NCI-H510A treated with DMSO at 0.1 percent for 48 hours (cell line): ENCODE data around the gene BEST4.
"Not testable (repeated sequence)": the region's sequence is repeated elsewhere in the genome, so short reads cannot be mapped to it uniquely, and the experiment has no call there.

Experiments used
- DNase-seq: peaks from one replicate; lab custom pipeline; 2025; lab: John Stamatoyannopoulos, UW

BEST4 gene

DNA sequence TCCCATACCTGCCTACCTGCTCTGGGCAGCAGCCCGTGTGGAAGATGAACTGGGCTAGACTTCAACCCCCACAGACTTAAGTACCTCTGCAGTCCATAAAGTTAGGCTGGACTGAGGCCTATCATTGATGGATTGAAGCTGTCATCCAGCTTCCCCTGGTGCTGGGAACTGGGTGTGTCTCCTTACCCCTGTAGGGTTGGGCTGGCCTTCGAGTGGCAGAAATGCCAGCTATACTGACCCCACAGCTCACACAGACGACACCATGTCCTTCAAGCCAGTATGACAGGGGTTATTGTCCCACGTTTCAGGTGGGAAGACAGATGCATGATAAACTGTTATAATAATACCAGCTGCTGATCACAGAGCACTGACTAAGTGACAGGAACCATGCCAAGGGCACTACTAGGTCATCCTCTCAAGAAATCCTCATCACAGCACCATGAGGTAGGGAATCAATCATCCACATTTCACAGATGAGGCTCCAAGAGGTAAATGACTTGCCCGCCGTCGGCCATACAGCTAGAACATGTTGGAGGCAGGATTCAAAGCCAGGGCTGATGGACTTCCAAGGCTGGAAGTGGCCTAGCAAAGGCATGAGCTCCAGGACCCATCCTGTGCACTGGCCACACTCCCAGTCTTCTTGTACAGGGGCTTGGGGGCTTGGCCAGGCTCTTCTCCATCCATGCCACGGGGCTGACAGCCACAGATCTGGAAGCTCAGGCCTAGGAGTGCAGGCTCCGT, at the start of gene BEST4:
BEST4 (minus strand) TSS at position 51 of the 741 bp plus-strand sequence. CDS start 465 bp downstream, outside the sequence.
- no peak for DNase-seq

DNA sequence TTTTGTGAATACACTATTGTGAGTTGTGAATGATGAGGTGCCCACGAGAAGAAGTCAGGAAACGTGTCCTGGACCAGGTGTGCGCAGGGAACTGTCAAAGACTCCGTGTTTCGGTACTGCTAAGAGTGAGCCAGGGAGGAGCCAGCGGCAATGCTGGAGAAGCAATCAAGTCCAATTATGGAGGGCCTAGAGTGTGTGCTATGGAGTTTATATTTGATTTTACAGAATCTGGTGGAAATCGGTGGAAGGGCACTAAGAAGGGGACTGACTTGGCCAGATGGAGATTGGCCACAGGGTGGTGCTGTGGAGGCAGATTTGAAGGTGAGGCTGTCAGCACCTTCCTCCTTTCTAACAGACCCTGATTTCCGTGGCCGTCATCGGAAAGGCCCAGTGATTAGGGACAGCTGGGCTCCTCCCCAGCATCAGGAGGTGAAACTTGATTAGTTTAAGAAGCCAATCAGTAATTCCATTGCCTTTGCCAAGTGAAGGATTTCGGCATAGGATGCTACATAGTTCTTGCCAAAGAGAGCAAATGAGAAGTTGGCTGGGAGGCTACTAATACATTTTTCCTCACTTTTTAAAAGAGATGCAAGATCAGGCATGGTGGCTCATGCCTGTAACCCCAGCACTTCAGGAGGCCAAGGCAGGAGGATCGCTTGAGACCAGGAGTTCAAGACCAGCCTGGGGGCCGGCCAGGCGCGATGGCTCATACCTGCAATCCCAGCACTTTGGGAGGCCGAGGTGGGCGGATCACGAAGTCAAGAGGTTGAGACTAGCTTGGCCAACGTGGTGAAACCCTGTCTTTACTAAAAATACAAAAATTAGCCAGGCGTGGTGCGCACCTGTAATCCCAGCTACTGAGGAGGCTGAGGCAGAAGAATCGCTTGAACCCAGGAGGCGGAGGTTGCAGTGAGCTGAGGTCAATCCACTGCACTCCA, 48.0 kb upstream of the BEST4 start:
- DNase-seq = peak; percentile 82

DNA sequence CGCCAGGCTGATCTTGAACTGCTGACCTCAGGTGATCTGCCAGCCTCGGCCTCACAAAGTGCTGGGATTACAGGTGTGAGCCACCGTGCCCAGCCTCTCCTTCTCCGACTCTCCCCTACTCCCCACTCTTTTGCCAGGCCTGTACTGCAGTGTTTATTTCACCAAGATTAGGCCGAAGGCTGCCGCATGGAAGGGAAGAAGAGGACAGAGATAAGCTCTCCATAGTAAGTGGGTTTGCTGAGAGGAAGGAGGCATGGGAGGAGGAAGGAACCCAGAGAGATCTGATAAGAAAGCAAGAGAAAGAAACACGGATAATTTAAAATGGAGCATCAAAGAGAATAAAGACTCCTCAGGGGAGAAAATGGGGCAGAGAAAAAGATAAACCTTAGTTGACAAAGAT, 46.4 kb upstream of the BEST4 start:
- no peak for DNase-seq

DNA sequence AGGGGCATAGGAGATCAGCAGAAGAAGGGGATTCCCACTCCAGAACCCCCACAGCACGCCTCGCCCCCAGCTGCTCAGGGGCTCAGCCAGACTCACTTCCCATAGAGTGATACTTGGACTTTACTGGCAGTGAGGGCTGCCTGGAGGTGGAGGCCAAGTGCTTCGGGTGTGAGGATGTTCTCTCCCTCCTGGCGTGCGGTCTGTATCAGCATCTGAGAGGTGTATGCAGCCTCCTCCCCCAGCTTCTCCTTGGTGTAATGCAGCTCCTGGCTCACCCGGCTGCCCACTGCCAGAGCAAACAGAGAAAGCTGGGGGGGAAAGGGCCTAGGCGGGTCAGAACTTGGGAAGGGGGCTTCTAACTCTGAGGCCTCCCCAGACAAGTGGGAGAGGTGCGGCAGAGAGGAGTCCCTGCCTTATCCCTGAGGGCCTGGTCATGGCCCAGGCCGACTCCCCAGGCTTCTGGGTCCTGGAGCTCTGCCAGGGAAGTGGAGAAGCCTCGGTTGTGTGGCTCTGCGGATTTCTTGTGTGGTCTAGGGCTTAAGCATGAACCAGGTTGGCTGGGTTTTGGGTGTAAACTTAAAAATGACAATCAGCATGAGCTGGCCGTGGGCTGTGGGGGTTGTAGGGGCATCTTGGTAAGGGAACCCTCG, 44.2 kb upstream of the BEST4 start:
- DNase-seq = no peak

DNA sequence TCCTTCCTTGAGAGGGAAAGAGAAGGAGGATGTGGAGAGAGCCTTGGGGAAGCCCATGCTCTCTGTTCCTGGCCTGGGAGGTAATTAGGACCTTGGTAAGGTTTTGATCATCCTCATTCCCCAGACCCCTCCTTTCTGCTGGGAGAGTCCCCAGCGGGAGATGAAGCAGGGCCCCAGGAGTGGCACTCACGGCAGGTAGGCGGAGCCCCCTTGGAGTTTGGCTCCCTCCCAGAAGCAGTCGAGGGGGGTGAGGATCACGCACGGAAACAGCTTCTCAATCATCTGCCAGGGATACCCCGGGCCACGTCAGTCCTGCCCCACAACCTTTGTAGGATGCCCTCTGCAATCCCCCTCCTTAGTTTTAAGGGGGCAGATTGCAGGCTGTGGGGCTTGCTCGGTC, 43.5 kb upstream of the BEST4 start:
- DNase-seq = peak; percentile 49

DNA sequence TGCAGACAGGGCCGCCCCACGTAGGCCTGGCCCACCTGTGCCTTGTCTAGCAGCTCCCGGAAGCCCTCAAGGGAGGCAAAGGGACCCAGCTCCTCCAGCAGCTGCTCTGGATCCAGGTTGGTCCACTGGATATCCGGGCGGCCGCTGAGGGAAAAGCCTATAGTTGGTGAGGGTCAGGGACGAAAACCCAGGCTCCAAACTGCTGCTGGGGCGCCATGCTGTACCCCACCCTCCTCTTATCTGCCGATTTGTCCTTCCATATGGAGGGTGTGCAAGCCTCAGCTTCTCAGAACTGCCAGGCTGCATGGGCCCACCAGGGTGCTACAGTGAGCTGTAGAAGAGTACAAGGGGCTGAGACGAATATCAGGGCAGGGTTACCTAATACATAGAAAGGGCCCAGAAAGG, 42.9 kb upstream of the BEST4 start:
- DNase-seq = no peak

DNA sequence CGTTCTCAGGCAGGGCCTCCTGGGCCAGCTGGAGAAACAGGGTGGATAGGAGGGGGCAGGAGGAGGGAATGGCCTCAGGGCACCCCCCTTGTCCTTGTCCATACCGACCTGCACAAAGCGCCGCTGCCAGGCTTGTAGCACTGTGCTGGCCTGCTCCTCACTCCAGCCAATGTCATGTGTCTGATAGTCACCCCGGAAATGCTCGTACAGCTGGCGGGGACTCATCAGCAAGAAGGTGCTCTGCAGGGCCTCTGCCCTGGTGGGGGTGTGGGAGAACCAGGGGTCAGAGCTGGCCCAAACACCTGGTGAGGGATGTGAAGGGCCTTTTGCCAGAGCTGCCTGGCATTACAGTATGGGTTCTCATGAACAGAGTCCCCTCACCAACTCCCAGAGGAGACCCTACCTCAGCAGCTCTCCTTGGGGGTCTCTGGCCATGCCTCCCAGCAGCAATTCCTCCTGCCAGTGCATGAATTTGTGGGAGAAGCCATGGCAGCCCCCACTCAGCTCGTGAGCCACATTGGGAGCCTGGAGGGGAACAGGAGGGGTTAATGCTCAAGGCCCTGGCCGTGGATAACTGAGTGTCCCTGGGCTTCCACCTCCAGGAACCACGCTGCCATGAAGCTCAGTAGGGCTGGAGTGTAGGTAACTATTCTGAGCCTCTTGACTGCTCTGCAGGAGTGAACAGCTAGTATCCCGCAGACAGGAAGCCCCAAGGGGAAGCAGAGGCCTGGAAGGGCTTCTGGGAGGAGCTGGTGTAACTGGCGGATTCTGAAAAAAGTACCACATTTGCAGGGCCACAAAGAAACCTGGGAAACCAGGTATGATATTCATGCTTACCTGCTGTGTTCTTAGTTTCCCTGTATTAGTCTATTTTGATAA, 41.8 kb upstream of the BEST4 start:
- DNase-seq = no peak

DNA sequence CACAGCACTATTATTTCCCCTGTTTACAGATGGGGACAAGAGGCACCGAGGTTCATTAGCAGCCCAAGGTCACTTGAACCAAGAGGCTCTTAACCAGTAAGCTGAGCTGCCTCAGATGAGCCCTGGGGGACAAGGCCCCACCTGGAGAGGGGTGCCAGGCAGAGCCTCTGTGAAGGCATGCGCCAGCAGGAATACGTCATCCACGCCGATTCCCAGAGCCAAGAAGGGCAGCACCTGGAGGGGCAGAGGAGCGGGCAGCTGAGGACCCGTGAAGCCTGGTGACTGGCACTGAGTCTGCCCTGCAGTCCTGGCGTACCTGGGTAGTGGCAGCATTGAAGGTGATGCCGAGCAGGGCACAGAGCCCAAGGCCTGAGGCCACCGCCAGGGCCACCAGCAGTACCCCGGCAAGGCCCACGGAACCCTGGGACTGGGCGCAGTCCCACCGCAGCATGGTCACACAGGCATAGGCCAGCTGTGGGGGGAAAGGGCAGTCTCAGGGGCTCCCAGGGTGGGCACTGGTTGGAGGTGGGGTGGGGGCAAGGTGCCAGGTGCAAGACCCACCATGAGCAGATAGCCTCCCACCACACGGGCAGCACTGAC, 41.0 kb upstream of the BEST4 start:
- no peak for DNase-seq

DNA sequence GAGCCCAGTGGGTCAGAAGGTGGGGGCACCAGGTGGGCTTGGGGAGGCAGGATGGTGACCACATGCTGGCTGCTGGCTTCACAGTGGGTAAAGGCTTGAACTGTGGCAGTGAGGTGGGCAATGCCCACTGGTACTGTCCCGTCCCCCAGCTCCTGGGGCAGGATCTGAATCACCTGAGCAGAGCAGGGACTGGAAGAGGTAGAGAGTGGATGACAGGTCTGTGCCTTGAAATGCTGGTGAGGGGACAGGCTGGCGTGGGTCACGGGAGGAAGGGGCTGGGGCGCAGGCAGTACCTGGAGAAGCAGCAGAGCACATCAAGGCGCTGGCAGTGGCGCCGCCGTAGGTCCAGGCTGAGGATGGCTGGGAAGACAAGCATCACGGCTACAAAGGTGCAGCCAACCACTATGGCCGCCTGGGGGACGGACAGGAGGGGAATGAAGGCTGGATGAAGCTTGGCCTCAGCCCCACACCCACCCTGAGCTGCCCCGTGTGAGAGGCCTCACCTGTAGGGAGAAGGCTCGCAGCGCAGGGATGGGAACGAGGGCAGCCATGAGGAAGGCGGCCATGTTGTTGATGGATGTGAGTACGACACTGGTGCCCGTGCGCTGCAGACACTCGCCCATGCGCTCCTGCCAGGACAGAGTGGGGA, 40.2 kb upstream of the BEST4 start:
- DNase-seq = no peak

DNA sequence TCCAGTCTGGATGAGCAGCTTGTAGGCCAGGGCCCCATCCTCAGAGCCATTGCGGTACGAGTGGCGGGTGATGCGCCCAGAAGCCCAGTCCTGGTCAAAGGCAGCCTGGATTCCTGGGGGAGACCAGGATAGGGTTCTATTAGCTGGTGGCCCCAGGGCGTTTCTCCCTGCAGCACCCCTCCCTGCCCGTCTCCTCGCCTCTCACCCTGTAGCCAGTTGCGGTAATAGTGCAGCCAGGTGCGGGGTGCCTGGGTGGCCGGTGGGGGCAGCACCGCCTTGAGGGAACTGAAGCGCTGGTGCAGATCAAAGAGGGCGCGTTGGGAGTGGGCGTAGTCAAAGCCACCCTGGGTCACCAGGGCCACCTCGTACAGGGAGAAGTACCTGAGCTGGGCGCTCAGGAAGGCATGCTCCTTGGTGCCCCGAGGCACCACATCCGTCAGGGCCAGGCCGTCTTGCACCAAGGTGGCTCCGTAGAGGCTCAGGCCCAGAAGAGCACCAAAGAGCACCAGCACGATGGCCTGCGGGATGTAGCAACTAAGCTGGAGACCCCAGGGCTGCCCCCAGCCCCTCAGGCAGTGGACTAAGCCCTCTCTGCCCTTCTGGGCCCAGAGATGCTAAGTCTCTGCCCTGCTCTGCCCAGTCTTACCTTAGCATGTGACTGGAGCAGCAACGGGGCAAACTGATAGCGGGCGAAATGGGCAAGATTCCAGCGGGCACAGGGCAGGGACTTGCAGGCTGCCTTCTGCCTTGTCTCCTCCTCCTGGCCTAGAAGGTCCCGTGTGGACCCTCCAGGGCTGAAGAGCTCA, 39.4 kb upstream of the BEST4 start:
- no peak for DNase-seq

DNA sequence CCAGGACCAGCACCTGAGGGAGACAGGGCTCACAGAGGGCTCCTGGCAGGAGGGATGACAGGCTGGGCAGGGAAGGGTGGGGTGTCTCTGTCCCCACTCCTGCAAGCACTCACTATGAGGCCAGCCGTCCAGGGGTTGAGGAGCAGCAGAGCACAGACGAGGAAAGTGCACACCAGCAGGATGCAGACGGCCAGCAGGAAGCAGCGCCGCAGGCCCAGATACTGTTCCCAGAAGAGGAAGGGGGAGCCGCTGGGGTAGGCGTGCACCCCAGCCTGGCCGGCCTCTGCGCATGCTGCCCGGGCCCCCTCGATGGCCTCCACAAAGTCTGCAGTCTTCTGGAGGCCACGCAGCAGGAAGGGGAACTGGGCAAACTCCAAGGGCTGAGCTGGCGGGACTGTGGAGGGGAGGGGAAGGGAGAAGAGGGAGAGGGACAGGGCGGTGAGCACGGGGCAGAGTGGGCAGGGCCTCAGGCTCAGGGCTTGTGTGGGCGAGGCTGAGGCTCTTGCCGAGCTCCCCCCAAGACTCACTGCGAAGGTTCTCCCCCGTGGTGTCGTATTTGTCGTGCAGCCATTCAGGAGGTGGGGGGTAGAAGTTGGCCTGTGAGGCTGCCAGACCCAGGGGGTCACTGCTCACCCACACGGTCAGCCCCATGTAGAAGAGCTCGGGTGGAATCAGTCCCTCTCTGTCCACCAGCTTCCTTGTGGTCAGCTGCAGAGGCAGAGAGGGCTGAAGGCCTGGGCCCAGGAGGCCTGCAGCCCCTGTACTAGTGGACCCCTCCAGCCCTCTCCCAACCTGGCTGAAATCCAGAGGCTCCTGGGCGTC, 38.6 kb upstream of the BEST4 start:
- DNase-seq = no peak

DNA sequence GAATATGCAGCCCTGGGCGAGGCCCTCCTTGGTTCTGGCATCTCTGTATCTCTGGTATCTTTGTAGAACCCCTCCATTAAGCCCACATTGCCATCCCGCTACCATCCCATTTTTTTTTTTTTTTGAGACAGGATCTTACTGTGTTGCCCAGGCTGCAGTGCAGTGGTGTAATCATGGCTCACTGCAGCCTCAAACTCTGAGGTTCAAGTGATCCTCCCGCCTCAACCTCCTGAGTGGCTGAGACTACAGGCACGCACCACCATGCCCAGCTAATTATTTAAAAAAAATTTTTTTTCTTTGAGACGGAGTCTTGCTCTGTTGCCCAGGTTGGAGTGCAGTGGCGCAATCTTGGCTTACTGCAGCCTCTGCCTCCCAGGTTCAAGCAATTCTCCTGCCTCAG, 36.4 kb upstream of the BEST4 start:
- DNase-seq = not testable (repeated sequence)

DNA sequence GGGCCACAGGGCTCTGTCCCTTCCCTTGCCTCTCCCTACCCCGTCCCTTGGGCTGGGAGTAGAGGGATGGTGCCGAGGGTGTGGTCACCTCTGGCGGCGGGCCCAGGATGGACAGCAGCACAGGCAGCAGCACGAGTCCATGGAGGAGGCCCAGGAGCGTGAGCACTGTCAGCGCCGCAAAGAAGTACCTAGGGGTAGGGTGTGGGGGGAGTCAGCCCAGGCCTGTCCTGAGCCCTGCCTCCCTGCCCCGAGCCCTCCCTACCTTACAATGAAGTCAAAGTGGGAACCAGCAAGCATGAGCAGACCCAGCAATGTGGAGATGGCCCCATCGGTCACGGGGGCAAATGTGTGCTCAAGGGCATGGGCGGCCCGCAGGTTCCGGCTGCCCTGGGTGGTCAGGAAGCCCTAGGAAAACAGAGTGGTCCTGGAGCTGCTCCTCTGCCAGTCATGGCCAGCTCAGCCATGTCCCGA, 35.0 kb upstream of the BEST4 start:
- DNase-seq = no peak

DNA sequence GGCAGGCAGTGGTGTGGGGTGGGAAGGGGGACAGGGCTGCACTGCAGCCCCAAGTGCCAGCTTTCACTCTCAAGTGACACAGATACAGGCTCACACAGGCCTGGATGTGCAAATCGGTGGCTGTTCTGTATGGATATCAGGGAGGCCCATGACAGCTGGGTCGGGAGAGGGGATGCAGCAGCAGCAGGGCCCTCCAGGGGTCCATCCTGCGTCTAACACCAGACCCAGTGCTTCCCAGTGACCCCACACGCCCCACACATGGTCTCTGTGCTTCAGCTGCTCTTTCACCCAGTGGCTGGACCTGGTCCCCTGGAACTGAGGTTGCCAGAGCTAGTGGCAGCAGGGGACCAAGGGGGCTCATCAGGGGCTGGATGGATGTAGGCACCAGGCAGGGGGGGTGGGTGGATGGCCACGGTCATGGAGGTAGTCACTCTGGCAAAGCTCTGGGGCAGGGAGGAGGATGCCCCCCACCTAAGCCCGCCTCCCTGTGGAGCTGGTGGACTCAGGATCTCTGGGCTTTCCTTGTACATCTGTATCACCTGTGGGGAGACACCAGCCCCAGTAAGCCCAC, 34.2 kb upstream of the BEST4 start:
- no peak for DNase-seq

DNA sequence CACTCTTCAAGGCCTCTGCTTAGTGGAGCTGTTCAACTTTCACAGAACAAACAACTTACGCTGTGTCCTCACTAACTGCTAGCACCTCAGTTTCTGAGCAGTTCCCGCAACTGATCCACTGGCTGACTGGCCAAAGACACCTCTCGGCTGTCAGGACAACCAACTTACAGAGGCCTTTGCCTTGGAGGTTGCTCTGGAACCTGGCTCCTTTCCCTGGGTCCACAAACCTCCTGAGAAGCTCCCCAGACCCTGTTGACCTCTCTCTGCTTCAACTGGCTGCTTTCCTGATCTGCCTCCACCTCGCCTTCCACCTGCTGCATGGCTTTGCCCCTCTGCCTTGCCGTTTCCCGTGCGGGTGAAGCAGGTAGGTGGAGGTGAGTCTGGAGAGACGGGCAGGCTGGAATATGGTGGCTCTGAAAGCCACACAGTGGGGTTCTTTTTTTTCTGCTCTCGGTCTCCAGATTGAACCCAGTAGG, 33.3 kb upstream of the BEST4 start:
- DNase-seq = no peak

DNA sequence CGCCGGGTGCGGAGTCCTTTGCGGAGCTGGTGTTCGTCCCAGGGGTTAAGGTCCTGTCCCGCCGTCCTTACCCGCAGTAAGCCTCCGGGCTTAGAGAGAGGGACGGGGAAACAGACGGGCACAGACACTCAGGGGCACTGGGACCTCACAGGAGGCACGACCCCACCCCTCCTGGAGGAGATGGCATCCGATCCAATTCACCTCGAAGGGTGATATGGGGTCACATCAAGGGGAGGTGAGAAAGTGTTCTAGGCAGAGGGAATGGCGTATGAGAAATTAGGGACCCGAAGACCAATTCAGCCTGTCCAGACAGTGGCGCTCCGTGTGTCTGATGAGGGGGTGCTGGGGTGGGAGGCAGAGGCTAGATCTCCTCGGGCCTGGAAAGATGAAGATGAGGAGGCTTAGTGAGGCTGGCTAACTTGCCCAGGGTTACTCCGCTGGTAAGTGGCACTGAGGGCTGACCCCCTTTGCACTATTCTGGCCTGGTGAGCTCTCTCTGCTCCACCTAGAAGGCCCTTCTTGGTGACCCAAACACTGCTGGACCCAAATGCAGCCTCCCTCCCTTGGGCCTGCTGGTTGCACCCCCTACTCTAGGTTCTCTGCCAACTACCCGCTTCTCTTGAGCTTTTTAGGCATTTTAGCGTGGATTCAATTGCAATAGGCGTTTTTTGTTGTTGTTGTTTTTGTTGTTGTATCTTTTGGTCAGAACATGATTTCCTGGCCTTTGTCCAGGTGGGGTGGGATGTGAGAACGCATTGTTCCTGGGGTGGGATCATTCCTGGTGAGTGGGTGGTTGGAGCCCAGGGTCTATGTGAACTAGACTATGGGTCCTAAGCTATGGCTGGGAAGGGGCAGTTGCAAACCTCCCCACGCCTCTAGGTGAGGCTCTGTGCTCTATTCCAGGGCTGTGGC, 32.6 kb upstream of the BEST4 start:
- no peak for DNase-seq

DNA sequence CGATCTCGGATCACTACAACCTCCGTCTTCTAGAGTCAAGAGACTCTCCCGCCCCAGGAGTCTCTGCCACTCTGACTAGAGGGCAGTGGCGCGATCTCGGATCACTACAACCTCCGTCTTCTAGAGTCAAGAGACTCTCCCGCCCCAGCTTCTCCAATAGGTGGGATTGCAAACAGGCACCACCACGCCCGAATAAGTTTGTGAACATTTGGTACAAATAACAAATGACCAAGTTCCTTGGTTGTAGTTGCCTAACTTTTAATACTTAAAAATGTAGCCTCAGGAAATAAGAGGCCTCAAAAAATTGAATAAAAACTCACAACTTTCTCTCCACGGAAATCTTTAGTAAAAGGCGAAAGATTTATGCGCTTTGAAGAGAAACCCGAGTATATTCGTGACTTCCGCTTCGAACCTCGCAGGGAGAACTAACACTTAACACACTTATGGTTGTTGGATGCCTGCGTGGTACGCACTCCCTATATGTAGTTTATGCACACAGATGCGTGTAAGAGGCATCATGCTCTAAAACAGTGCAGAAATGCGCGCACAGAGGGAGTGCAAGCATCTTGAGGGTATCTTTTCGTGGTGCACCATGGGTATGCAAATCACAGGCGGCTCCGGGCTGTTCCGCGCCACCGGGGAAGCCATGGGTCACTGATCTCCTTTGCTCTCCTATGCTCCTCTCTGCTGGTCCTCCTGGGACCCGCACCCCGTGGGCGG, 31.8 kb upstream of the BEST4 start:
- no peak for DNase-seq
